Stimulated activated CD4-positive, alpha-beta T cell treated with anti-CD3 and anti-CD28 coated beads, Interleukin-1b, Interleukin-23, amount 100 ng/mL, for 1 hour (primary cell): ENCODE data around the gene ASCL2.

Experiments used
- DNase-seq, 2 donors: peaks; one replicate each; pipeline ENCODE4 v3.0.0-alpha.2; 2020; ENCODE audit warnings: low read depth in 2 of 2

Gene ASCL2

DNA sequence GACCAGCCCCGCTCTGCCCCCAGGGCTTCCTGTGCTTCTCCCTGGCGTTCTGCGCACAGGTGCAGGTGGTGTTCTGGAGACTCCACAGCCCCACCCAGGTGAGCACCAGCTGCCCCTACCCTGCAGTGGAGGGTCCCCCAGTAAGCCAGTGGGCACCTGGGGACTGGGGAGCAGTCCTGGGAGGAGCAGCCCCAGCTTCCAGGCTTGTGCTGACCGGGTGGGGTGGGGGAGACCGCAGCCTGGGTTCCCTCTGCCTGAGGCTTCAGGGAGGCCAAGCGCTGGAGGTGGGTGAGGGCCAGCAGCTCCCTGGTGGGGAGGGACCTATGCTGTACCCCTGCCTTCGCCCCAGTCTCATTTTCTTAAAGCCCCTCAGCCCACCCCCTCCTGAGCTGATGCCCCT lies 38.3 kb upstream of the ASCL2 start:
- DNase-seq, result no peak

DNA sequence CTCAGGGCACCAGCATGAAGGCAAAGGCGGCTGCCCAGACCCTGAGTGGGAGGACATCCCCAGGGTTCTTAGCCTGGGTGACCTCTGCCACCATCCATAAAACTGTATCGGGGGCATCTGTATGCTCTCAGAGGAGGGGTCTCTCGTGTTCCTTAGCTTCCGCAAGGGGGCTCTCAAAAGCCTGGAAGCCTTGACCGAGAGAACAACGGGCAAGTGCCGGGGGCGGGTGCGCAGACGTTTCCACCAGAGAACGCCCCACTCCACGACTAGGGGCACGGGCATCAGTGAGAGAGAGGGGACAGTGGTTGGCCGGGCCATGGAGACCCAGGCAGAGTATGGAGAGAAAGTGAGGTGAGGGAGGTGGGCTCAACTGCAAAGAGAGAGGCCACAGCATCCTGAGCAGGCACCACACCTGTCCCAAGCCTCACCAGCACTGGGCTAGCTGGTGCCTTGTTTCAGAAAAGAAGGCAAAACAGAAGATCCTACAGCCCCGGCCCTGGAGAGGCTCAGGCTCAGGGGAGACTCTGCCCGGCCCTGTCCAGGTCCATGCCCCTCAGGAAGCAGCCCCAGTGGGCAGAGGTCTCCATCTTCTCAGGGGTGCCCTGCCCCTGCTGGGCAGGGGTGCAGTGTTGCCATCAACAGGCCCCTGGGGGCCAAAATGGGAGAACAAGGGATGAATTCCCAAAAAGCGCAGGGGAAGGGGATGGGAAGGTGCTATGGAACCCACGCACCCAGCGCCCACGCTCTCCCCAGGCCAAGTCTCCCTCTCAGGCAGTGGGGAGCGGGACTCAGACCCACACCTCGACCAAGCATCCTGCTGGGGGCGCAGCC lies 37.3 kb upstream of the ASCL2 start:
- DNase-seq, result no peak

DNA sequence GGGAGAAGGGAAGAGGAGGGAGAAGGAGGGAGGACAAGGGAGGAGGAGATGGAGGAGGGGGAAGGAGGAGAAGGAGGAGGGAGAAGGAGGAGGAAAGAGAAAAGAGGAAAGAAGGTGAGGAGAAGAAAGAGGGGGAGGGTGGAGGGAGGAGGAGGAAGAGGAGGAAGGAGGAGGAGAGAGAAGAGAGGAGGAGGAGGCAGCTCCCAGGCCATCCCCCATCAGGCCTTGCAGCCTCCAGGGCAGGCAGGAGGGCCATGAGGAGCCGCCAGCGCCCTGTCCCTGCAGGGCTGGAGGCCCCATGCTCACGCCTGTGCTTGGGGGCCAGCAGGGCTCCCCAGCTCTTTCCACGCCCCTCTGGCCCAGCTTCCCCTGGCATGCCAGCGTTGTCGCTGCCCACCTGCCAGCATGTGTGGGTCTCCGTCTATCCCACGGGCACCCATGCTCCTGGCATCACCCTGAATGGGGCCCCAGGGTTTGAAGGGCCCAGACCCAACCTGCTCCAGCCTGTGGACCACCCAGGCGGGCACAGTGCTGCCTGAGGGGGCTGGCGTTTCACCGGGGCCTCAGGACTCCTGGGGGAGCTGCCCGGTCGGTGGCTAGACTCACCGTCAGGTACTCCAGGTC lies 36.6 kb upstream of the ASCL2 start:
- no peak for DNase-seq

DNA sequence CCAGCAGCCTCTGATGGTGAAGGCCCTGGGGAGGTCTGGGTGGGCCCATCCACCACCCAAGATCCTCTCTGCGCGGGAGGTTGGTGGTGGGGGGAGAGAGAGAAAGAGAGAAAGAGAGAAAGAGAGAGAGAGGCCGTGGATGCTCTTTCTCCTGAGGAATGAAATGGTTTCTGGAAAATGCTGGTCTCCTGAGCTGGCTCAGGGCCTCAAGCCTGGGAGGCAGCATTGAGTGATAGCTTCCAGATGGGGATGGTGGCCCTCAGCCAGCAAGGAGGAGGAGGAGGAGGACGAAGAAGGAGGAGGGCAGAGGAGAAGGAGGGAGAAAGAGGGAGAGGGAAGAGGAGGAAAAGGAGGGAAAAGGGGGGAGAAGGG lies 36.0 kb upstream of the ASCL2 start:
- DNase-seq, result no peak

DNA sequence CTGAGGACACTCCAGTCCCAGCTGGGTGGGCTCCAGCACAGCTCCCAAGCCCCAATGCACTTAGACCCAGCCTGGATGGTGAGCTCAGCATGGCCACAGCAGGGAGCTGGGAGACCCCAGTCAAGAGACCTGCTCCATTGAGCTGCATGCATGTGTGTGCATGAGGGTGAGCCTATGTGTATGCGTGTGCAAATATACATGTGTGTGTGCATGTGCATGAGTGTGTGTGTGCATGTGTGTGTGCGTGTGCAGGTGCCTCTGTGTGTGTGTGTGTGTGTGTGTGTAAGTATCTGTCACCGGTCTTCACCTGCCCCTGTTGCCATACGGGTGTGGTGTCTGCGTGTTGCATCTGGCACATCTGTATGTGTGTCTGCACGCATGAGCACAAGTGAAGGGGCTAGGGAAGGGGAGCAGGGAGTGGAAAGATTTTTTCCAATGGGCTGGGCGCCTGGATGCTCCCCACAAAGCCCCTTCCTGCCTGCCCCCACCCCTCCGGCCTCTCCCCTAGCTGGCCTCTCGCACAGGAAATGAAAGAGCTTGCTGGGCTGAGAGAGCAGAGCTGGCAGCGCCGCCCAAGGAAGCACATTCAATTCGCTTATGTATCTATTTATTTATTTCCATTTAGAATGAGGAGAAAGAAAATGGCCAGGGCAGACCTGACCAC lies 35.5 kb upstream of the ASCL2 start:
- DNase-seq, result no peak

DNA sequence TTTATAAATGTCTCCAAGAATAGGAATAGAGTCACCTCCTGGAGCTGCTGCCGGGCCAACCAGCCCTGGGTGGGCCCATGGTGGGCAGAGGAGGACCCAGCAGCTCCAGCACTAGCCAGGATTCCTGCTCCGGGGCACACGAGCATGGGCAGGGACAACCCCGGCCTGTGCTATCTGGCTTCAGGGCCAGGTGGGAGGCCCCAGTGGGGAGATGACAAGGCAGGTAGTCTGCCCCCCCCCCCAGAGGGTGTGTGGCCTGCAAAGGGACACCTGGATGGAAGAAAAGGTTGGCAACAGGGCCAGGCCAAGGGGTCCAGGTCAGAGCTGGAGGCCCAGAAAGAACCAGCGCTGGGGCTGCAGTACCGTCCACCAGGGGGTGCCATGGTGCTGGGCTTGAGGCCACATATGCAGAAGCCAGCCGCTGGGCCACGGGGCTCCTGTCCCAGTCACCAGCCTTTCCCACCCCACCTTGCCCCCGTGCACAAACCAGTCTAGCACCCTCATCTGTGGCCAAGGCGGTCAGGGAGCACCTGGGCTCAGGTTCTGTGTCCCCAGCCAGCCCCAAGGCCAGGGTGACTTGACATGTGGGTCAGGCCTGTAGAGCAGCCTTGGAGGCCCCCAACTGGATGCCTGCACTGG lies 34.9 kb upstream of the ASCL2 start:
- DNase-seq, result peak; percentile 68 to 86

DNA sequence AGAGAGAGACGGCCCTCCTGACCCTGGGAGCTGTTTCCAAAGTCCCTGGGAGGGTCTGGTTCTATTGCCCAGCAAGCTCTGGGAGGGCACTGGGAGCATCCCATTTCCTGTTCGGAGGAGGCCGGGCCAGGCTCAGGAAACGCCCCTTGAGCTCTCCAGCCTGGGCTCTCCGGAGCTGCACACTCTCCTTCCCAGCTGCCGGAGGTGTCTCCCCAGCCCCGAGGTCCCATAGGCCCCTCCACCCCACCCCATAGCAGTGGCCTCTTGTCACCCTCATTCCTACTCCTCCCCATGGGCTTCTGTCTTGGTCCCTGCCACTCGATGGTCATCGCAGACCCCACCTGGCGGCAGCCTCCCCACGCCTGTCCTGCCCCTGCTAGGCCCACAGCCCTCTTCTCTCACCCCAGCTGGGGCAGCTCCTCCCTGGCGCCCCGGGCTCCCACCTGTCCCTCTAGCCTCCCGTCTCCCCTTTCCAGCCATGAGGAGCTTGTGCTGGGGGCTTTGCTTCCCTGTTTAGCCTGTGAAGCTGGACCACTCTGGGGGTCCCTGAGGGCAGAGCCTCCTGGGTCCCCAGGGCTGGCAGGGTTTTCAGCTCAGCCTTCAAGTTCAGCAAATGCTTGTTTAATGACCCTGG lies 34.2 kb upstream of the ASCL2 start:
- DNase-seq, result no peak

DNA sequence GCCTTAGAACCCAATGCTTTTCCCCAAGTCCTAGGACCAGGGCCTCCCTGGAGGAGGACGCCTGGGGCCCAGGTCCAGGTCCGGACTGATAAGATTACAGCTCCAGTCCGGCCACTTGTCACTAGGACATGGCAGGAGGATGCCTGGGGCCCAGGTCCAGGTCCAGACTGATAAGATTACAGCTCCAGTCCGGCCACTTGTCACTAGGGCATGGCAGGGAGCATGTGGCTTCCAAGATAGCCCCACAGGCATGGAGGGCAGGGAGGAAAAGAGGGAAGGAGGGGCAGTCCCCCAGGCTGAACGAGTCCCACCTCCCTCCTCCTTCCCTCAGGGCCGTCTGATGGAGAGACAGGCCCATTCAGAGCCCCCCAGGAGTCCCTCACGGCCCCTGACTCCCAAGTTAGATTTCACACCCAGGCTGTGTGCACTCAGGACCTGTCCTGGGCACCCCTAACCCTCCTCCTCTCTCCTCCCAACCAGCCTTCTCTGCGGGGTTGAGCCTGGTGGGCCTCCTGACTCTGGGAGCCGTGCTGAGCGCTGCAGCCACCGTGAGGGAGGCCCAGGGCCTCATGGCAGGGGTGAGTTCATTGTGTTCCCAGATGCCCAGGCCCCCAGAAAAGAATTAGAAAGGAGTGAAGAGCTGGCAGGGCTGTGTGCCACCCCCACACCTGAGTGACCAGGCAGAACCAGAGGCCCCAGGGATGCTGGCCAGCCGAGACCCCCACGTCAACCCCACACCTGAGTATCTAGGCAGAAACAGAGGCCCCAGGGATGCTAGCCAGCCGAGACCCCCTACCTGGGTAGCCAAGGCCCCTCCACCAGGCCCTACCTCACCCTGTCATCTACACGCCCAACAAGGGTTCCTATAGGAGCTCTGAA lies 33.5 kb upstream of the ASCL2 start:
- DNase-seq, result no peak

DNA sequence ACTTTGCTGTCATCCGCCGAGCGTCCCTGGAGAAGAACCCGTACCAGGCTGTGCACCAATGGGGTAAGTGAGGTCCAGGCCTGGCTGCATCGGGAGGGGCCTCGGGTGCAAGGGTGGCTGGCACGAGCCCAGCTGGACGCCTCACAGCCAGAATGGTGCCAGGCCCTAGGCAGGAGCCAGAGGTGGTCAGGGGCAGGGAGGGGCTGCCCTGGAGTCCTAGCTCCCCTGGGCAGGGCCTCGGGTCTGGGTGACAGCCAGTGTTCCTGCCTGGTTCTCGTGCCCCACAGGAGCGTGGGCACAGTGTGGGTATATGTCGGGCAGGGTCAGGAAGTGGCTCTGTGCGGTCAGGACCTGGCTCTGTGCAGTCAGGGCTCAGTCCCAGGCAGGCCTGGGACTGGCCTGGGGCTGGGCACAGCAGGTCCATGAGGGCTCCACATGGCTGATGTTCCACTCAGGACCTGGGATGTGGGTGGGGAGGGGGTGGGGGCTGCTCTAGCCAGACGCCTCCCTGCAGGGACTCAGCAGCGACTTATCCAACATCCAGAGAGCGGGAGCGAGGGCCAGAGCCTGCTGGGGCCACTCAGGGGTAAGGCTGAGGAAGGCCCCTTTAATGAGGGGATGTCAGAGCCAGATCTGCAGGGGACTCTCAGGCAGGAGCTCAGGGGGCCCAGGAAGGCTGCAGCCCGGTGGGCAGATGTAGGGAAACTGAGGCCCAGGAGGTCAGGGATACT lies 32.7 kb upstream of the ASCL2 start:
- DNase-seq, result no peak

DNA sequence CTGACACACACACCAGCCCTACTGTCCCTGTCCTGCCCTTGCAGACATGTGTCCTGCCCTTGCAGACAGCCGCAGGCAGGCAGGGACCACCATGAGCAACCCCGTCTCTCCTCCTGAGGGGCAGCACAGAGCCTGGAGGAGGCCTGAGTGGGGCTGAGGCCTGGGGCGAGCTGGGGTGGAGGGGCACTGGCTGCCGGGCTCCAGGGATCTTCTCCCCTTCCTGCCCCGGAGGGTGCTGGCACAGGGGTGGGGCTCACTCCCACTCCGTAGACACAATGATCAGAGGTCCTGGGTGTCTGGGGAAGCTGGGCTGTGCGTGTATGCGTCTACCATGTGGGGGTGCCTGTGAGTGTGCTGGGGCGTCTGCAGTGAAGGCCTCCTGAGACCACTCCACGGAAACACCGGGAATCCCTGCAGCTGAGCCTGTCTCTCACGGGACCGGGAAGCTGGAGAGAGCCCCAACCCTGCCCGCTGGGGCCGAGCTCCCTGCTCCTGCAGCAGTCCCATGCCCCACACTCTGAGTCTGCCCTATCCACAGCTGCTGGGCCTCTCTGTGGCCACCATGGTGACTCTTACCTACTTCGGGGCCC lies 32.0 kb upstream of the ASCL2 start:
- no peak for DNase-seq

DNA sequence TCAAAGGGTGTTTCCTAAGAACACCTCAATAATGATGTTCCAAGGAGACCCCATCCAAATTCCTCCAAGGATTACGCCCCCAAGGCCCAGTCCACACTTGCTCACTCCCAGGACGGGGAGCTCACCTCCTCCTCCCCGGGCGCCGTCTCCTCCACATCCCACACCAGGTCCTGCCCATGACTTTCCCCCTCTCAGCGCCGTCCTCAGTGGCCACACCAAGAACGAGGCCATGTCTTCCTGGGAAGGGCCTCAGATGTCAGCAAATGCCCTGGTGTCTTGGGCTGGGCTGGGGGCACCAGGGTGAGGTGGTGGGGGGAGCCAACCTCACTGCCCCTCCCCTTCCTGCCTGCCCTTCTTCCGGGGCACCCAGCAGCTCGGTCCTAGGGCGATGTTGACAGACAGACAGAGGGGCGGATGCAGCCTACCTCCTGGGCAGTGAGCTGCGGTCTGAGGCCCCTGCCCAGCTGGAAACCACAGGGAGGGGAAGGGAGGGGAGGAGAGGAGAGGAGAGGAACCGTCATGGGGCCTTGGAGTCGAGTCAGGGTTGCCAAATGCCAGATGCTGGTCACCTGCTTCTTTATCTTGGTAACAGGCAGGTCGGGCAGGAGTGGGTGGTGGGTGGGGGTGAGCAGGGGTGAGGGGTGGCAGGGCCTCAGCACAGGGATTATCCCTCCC lies 31.4 kb upstream of the ASCL2 start, which contains the start of the genes C11orf21 and TSPAN32:
TSS of gene C11orf21 (minus strand) at position 288 of the 675 bp plus-strand sequence. CDS start at position 178, 110 bp downstream.
TSS of gene TSPAN32 (plus strand) at position 383 of the 675 bp plus-strand sequence. CDS start at position 520, 137 bp downstream.
- no peak for DNase-seq

DNA sequence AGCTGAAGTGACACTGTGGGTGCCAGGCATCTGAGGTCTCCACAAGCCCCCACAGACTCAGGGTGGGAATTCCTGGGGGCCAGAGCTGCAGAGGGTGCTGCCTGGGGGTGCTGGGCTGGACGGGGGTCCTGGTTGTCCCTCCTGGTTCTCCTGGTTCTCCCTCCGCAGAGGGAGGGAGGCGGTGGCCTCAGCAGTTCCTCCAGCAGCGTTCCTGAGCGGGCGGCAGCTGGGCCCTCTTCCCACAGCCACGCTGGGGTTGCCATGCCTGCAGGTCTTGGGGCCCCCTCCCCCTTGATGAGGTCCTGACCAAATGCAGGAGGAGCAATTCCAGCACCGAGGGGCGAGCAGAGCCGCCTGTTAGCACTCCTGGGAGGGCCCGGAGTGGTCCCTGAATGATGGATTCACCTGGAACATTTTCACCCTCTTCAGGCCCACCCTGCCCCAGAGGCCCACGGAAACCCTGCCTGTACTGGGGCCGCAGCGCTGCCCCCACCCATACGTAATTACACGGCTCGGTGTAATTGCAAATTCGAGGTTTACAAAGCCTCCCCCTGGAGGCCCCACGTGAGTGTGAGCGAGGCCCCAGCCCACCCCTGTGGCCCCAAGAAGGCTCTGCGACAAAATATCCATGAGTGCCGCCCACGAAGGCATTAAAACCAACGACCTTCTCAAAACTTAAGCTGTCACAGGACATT lies 30.7 kb upstream of the ASCL2 start:
- no peak for DNase-seq

DNA sequence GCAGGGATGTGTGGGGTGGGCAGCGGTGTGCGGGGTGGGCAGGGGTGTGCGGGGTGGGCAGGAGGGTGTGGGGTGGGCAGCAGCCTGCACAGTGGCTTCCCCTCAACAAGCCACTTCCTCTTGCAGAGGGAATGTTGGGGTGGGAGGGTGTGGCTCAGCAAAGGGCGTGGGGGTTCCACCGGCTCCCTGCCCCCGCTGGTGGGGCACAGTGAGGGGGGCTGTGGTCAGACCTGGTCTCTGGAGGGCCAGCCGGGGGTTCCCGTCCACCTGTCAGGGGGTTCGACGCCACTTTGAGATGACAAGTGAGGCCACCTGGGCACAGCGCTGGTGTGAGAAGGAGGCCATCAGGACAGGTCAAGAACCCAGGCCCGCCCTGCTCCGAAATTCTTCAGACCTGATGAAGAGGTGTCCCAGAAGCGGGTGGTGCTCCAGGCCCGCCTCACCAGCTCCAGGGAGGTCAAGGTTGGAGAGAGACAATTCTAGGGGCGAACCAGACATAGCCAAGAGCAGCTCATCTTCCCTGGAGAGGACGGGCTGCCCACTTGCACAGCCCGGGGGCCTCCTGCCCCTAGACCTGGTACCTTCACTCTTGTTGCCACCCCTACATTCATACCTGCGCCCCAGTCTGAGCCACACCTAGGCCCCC lies 30.0 kb upstream of the ASCL2 start:
- no peak for DNase-seq

DNA sequence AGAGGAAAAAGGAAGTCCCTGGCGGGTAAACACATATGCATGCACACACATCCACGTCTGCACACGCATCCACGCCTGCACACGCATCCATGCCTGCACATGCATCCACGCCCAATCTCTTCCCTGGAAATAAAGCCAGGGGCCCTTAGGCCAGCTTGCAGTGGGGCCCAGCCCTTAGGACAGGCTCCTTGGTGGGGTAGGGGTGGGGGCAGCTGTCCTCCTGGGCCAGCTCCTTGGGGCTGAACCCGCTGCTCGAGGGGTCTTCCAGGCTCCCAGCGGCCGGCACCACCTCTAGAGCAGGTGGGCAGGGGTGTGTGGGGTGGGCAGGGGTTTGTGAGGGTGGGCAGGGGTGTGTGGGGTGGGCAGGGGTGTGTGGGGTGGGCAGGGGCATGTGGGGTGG lies 29.4 kb upstream of the ASCL2 start:
- no peak for DNase-seq

DNA sequence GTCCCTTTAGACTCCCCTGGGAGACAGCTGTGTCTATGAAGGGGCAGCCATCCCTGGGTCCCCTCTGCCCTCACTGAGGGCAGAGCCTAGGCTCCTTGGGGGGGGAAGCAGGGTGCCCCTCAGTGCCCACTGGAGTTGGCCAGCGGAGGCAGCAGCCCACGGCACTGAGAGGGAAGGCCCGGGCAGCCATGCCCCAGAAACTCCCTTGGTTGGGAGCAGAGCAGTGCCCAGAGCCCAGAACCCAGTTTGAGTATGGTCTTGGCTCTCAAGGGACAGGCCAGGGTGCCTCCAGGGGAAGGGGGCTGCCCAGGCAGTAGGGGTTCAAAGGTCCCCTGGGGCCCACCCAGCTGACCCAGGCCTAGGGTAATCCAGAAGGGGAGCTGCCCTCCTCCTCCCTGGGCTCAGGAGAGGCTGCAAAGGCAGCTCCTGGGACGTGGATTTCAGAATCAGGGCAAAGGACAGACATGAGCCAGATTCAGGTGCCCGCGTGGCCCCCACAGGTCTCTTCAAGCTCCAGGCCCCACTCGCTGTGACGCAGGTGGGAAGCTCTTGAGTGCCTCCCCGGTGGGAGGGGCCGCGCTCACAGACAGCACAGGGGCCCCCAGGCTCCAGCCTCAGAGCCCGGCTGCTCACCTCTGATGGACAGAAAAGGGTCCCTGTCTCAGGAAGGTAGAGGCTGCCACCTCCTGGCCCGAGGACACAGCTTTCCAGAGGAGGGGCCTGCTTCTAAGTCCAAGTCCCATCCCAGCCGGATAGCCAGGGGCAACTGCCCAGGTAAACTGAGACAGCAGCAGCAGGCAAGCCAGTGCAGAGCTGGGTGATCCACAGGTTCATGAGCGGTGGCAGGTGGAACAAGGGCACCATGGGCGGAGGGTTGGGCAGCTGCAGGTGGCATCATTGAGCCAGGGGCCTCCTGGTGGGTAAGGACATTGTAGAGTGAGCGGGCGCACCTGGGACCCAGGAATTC lies 28.7 kb upstream of the ASCL2 start:
- no peak for DNase-seq

DNA sequence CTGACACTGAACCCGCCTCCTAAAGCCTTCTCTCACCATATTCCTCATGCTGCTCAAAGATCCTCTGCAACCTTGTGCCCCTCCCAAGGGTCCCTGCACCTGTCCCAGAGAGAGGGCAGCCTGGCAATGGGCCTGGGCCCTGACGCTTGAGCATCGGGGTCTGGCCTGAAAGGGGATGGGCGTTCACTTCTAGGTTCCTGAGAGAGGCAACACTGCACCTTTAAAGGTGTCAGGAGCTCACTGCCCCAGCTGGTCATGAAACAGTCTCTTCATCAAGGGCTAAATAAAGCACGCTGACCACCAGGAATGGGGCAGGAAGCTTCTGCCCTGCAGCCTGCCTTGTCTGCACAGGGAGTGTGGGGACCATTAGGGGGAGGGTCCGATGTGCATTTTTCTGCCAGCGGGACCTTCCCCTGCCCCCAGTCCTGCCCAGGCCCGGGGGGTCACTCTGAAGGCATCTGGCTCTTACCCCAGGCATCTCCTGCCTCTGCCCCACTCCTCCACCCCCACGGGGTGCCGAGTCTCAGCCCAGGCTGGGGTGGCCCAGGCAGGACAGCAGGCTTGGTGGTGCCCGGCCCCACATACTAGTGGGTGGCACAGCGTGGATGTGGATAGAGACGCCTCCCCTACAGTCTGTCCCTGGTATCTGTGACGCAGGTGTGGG lies 27.9 kb upstream of the ASCL2 start:
- DNase-seq, result no peak
